Measurements from ENCODE around the gene LRFN3.

DNA sequence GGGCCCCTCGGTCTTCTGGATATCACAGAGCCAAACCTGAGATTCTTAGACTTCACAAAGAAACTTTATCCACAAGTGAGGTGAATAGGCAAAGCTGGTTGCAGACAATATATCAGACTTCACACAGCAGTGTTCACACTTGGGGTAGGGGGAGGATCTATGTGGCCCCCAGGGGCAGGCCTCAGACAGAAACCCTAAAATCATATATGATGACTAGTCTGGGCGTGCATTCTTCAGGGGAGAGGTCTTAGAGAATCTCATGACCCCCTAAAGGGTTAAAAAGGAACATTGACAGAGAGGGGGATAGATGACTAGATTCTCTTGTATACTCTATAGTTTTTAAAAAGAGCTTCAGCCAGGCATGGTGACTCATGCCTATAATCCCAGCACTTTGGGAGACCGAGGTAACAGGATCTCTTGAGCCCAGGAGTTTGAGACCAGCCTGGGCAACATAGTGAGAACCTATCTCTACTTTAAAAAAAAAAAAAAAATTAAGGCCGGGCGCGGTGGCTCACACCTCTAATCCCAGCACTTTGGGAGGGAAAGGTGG lies 30.9 kb upstream of the LRFN3 start:
- TF ChIP-seq SUZ12 (IDR thresholded peaks at IDR 0.05; ENCODE audit: extremely low read depth, insufficient read depth, insufficient read length) (no peak), YY1 (IDR thresholded peaks at IDR 0.05; ENCODE audit: insufficient read depth, insufficient read length) (no peak), ZNF274 (IDR thresholded peaks at IDR 0.05; ENCODE audit: low read depth, low read length) (no peak)
